HTR-8/SVneo (cell line): ENCODE results near the gene NEK8.
"Not testable (repeated sequence)": the region's sequence is repeated elsewhere in the genome, so short reads cannot be mapped to it uniquely, and the experiment has no call there.

Experiments
- DNase-seq: peaks from one replicate; pipeline ENCODE4 v3.0.0; 2011; ENCODE audit warnings: low spot score, mixed read lengths; ENCODE audit not compliant: insufficient read length
- FAIRE-seq: peaks from 2 replicates; lab custom pipeline; 2011; peaks lifted over from hg19 to GRCh38; lab: Jason Lieb, UNC

Gene NEK8

DNA sequence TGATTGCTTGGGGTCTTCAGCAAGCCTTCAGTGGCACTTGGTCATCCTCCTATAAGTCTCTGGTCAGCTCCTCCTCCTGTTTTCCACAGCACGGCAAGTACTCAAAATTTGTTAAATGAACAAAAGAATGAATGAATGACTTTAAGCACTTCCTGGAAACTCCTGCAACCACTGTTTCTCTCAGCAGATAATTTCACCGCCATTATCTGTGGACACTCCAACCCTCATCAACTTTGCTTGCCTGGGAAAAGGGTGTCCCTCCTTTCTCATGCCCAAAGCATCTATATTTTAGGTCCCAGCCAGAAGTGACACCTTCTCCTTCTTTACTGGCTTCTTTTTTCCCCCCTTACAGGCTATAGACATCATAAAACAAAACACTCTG, 21.3 kb upstream of the NEK8 start:
- FAIRE-seq = no peak
- no peak for DNase-seq

DNA sequence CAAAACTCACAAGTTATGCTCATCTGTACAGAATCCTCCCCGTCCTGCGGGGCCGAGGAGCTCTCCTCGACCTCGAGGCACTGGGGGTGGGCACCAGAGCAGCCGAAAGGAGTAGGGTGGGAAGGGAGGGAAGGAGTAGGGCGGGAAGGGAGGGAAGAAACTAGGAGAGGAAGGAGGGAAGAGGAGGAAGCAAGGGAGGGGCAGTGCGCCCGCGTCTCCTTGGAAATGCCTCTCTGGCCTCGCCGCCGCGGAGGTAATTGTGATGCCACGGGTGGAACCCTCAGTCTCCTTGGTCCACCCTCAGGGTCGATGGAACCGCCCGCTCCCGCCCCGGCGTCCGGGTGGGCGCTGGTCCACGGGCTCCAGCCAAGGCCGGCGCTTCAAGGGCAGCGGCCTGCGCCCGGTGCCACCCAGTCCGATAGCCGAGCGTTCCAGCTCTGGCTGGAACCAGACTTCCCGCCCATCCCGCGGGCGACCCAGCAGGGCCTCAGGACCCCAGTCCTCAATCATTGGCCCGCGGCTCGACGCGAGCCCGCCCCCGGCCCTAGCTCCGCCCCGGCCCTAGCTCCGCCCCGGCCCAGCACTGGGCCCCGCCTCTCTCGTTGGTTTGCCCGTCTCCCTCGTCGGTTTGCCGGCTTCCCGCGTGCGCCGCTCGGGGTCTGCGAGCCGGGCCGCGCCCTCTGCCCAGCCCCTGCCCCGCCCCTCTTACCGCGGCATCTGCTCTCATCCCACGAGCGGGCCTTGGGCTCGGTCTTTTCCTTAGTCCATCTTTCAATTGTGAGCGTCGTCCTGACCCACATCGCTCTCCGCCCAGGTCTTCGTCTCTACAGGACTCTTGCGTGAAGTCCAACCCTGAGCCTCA, 17.5 kb upstream of the NEK8 start:
- FAIRE-seq = peak; percentile 72
- peak; percentile 99 for DNase-seq

DNA sequence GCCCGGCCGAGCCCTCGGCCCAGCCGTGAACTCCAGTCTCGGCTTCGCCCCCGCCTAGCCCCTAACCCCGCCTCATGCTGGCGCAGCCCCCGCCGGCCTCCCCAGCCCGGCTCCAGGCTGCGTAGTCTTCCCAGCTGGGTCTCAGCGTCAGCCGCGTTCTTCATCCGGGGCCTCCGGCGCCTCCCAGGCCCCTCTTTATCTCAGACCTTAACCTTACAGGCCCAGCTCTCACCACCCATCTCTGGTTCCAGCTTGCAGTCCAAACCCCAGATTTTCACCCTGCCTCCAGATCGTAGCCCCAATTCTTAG, 16.9 kb upstream of the NEK8 start, which contains the start of gene PROCA1:
Gene PROCA1, minus strand, starts transcription at position 166 of the 309 bp plus-strand sequence. CDS start 228 bp downstream, outside the sequence.
- no peak for FAIRE-seq

DNA sequence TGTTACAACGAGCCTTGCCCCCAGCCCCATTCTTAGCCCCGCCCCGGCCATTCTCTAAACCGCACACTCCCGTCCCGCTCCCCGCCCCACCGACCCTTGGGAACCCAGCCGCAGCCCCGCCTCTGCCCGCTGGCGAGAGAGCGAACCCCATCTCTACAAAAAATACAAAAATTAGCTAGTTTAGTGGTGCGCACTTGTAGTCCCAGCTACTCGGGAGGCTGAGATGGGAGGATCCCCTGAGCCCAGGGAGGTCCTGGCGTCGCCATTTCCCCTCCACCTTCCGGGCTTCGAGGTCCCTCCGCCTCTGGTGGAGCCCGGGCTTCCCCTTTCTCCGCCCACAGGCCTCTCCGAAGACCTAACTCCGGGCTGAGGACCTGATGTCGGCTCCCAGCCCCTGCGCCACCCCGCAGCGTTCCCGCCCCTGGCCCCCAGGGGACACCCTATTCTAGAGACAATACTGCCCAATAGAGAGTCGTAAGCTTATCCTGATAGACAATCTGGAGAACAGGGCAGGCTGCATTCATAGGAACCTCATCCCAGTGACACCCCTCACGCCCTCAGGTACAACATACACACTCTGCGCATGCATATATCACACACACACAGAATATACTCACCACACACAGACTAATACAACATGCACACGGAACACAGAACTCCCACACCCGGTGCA, 16.4 kb upstream of the NEK8 start:
- no peak for DNase-seq
- no peak for FAIRE-seq

More for the DNA sequence above, 16.9 kb upstream of the NEK8 start, which contains the start of gene PROCA1:
- DNase-seq = no peak

DNA sequence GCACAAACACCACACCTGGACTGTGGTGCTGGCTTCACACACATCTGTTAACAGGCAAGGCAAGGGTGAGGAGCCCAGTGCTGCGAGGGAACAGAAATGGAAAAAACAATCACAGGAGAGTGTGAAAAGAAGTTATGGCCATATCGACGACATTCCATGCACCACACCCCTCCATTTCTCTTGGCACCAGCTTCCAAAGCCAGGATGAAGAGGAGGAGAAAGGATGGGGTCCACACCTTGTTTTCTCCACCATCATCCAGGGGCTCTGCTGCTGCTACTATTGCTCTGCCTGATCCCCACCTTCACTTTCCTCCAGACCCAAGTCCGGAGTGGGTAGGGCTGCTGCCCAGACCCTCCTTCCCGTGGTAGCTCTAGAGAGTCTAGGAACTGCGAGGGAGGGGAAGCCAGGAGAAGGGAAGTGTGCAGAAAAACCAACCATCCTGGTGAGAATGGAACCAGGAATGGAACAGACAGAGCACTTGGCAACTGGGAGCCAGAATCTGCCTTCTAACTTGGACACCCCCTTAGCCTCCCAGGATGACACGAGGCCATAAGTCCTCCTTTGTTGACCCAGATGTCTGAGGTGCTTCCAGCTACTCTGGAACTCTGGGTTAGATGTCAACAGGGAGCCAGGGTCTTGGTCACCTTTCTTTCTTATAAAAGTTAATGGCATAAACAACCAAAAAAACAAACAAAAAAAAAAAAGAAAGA, 15.7 kb upstream of the NEK8 start:
- no peak for DNase-seq

DNA sequence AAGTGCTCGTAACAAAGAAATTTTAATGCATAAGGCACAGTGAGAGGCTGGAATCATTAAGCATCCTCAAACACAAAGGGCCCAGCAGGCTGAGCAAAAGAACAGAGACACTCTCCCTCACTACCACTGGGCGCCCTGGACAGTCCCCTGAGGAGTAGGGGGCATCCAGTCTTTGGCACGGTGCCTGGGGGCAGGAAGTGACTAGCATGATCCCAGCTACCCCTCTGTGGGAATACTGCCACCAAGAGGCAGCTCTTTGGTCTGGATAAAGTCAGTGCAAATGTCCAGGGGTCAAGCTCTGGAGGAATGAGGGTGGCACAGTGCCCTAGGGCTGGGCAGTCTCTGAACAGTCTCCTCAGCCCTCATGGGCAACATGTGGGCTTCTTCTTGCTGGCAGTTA, 14.3 kb upstream of the NEK8 start:
- DNase-seq (no peak), FAIRE-seq (no peak)

More for the DNA sequence above, 15.7 kb upstream of the NEK8 start:
- FAIRE-seq = no peak

DNA sequence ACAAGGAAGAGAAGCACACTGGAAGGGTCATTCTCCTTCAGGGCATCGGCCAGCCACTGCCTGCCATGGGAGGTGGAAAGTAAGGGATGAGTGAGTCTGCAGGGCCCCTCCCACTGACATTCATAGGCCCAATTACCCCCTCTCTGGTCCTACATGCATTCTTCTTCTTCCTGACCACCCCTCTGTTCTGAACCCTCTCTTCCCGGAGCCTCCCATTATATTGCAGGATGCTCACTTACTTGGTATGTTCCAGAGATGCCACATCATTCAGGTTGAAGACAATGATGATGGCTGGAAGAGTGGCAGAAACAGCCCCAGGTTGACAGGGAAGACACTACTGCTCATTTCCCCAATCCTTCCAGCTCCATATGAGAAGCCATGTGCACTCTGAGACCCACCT, 13.4 kb upstream of the NEK8 start:
- no peak for FAIRE-seq
- no peak for DNase-seq

DNA sequence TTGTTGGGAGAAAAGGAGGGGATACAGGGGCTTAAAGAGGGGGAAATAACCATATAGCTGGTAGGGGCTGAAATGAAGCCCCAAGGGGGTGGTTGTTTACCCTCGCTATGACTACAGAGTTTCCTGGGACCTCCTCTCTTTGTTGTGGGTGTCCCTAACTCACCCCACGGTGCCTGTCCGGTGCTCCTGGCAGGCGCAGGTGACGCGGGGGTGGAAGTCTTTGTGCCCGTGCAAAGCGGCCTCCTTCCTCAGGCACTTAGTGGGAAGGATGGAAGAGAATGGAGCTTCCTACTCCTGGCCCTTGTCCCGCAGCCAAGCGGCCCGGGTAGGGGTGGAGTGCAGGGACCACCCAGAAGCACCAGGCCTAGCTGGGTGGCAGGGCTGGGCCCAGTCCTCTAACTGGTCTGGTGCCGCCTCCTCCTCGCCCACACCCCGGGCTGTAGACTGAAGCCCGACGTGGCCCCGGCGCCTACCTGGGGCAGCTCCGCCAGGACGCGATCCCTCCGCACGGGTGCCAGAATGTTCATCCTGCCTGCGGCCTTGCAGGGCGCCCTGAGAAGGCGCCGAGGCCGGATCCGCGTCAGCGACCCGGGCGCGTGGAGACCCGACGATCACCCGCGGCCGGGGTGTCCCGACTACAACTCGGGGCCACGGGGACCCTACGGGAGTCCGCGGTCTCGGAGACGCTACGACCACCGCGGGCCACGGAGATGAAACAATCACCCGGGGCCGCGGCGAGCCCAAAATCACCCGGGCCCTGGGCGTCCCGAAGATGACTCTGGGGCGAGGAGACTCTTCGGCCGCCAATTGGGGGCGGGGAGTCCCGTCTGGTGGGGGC, 11.6 kb upstream of the NEK8 start:
- peak; percentile 13 for FAIRE-seq
- no peak for DNase-seq

DNA sequence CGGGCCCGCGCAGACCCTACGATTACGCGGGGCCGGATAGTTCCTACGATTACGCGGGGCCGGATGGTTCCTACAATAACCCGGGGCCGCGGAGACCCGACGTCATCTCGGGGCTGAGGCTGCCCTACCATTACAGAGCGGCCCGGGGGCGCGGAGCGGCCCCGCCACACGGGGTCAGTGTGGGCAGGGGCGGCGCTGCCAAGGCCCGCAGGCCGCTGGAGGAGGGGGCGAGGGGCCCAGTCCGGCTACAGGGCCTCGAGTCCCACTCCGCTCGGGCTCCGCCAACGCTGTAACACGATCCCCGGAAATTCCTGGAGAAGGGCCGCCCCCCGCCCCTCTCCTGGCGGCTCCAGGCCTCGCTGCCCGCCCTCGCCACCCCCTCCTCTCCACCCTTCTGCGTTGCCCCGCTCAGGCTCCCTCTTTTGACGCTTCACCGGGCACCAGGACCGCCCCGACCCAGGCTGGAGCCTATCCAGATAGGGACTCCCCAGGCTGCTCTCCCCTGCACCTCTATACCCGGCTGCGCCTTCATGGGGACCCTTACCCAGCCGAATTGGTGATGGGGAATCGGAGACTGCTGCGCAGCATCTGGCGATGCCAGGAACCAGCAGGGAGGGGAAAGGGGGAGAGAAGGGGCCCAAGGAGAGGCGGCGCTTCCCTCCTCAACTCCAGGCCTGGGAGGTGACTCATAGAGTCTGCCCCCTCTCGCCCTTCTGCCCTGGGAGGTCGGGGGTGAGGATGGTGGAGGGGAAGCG, 10.8 kb upstream of the NEK8 start, which contains the start of gene RAB34:
Gene RAB34, minus strand, starts transcription at position 291 of the 755 bp plus-strand sequence. CDS start 602 bp downstream, outside the sequence.
- peak; percentile 86 for FAIRE-seq
- peak; percentile 84 for DNase-seq

DNA sequence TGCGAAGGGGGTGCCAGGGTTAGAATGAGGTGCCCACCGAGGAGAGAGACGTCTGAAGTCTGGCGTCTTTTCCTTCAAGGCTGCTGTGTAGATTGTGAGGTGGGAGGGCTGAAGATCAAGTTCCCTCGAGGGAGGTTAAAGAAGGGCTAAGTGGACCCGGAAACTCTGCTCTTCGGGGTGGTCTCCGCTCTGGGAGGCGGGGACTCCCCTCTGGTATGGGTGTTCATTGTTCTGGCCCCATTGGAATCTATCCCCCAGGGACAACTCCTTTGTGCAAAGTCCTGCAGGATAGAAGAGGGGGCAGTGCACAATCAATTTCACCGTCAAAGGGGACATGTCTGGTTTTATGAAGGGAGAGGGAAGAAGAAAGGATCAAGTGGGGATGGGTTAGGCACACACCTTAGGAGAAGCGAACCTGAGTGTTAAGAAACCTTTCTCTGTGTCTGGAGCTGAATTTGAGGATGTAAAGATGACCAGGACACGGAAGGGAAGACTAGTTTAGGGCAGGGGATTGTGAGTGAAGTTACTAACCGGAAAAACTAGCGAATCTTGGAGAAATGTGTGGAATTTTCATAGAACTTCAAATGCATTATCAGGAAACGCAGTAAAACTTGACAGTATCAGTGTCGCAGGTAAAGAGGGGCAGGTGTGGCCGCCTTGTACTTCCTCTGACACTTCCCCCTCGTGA, 10.1 kb upstream of the NEK8 start:
- FAIRE-seq (no peak), DNase-seq (no peak)

DNA sequence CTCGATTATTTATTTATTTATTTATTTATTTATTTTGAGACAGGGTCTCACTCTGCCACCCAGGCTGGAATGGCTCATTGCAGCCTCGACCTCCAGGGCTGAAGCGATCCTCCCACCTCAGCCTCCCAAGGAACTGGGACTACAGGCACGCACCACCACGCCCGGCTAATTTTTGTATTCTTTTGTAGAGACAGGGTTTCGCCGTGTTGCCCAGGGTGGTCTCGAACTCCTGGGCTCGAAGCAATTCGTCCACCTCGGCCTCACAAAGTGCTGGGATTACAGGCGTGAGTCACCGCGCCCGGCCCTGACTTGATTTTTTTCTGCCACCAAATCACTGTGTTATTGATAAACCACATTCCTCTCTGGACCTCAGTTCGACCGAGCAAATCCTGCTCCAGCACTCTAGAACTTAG, 9.6 kb upstream of the NEK8 start:
- FAIRE-seq (no peak), DNase-seq (no peak)

DNA sequence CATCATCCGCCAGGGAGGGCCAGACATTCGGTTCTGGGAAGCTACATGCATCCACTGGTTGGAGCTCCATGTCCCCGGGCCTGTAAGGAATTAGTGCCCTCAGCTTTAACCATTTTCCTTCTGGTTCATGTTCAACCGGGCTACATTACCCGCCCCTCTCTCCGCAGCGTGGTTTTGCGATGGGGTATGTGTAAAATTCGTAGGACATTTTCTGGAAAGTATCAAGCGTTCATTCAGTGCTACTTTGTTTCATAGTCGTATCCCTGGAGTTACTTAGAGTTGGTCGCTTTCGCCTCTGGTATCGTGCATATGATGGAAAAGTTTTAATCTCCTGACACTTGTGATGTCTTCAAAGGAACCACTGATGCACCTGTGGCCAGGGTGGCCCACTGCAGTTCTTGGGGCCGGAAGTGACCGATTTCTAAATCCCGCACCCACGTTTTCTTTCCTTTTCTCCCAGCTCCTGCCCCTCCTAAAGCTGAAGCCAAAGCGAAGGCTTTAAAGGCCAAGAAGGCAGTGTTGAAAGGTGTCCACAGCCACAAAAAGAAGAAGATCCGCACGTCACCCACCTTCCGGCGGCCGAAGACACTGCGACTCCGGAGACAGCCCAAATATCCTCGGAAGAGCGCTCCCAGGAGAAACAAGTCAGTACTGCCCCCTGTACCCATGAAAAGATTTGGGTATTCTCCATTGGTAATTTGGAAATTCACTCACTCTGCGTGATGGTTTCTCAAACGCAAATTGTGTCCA, 8.2 kb upstream of the NEK8 start:
- DNase-seq = no peak
- FAIRE-seq = no peak

DNA sequence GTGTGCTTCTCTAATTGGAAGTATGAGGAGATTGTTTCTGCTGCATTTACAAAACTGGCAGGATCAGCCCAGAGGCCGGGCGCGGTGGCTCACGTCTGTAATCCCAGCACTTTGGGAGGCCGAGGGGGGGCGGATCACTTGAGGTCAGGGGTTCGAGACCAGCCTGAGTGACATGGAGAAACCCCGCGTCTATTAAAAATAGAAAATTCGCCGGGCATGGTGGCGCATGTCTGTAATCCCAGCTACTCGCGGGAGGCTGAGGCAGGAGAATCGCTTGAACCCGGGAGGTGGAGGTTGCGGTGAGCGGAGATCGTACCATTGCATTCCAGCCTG, 7.6 kb upstream of the NEK8 start:
- FAIRE-seq, DNase-seq: not testable (repeated sequence)

DNA sequence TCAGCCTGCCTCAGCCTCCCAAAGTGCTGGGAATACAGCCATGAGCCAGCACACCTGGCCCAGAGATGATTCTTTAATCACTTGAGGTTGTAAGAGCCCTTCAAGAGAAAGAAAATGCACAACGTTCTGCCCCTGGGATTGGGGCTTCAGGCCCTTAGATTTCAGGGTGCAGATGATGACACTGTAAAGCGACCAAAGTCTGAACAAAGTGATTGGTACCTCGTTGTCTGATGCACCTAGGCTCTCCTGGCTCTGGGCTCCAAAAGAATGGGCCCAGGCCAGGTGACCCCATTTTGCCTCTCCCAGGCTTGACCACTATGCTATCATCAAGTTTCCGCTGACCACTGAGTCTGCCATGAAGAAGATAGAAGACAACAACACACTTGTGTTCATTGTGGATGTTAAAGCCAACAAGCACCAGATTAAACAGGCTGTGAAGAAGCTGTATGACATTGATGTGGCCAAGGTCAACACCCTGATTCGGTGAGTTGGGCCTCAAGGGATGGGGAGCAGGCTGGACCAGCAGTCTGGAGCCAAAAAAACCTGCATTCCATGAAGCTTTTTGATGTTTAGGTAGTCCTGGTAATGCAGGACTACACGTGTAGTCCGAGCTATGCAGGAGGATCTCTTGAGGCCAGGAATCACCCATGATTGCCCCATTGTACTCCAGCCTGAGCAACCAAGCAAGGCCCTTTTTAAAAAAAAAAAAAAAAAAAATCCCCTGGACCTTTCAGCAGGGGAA, 6.0 kb upstream of the NEK8 start:
- DNase-seq (no peak), FAIRE-seq (no peak)

DNA sequence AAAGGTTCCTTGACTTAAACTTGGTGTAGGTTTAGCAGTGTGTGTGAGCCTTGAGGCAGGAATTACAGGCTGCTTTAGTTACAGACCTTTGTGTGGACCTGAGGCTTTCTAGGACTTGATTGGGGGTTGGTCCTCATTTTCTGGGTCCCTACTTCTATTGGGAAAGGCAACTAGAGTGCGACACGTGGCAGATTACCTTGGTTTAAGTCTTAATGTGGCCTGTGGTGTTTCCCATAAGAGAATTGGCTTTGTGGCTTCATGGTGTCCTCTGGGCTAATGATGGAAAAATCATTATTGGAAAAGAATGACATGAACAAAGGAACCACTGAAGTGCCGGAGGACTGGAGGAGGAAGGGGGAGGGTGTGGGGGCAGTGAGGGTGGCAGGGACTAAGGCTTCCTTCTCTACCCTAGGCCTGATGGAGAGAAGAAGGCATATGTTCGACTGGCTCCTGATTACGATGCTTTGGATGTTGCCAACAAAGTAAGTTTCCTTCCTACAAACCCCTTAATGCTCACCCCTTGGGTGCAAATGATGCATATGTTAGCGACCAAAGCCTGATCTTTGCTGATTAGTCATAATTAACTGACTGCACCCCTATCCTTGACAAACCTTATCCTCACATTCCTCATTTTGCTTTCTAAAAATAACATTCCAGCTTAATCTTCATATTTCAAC, 5.3 kb upstream of the NEK8 start:
- FAIRE-seq (no peak), DNase-seq (no peak)

DNA sequence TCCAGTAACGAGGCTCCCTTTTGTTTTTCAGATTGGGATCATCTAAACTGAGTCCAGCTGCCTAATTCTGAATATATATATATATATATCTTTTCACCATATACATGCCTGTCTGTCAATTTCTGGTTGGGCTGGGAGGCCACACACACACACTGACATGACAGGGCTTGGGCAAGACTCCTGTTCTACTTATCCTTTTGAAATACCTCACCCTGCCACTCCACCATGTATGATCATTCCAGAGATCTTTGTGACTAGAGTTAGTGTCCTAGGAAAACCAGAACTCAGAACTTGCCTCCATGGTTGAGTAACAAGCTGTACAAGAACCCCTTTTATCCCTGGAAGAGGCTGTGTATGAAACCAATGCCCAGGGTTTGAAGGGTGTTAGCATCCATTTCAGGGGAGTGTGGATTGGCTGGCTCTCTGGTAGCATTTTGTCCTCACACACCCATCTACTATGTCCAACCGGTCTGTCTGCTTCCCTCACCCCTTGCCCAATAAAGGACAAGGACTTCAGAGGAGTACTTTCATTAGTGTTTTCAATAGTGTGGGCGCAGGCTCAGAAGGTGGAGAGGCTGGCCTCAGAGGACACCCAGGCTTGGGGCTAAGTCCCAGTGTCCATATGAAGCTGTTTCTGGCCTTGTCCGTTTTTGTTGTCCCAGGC, 4.6 kb upstream of the NEK8 start:
- FAIRE-seq, DNase-seq: not testable (repeated sequence)
